ENCODE measurements around the gene SAP130.

DNA sequence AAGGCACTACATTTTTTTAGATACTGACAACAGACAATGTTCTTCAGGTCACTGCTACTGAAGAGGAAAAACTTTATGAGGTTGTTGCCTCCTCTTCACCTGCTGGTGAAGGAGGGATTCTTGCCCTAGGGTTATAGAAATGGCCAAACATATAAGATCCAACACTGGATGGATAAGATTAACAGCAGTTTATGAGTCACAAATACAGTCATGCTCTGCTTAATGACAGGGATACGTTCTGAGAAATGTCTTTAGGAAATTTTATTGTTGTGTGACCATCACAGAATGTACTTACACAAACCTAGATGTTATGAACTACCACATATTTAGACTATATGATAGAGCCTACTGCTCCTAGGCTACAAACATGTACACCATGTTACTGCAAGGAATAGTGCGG is 84.7 kb downstream of the SAP130 start:
- no peak for TF ChIP-seq JUND (IDR thresholded peaks at IDR 0.05)
- TF ChIP-seq, protein P1, sequence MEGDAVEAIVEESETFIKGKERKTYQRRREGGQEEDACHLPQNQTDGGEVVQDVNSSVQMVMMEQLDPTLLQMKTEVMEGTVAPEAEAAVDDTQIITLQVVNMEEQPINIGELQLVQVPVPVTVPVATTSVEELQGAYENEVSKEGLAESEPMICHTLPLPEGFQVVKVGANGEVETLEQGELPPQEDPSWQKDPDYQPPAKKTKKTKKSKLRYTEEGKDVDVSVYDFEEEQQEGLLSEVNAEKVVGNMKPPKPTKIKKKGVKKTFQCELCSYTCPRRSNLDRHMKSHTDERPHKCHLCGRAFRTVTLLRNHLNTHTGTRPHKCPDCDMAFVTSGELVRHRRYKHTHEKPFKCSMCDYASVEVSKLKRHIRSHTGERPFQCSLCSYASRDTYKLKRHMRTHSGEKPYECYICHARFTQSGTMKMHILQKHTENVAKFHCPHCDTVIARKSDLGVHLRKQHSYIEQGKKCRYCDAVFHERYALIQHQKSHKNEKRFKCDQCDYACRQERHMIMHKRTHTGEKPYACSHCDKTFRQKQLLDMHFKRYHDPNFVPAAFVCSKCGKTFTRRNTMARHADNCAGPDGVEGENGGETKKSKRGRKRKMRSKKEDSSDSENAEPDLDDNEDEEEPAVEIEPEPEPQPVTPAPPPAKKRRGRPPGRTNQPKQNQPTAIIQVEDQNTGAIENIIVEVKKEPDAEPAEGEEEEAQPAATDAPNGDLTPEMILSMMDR (IDR thresholded peaks at IDR 0.05; ENCODE audit: low read depth, low read length, missing input control), result no peak
- TF ChIP-seq RAD21 (IDR thresholded peaks at IDR 0.05), result no peak
- TF ChIP-seq, protein P2, sequence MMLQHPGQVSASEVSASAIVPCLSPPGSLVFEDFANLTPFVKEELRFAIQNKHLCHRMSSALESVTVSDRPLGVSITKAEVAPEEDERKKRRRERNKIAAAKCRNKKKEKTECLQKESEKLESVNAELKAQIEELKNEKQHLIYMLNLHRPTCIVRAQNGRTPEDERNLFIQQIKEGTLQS (IDR thresholded peaks at IDR 0.05), result no peak
- TF ChIP-seq, protein P3, sequence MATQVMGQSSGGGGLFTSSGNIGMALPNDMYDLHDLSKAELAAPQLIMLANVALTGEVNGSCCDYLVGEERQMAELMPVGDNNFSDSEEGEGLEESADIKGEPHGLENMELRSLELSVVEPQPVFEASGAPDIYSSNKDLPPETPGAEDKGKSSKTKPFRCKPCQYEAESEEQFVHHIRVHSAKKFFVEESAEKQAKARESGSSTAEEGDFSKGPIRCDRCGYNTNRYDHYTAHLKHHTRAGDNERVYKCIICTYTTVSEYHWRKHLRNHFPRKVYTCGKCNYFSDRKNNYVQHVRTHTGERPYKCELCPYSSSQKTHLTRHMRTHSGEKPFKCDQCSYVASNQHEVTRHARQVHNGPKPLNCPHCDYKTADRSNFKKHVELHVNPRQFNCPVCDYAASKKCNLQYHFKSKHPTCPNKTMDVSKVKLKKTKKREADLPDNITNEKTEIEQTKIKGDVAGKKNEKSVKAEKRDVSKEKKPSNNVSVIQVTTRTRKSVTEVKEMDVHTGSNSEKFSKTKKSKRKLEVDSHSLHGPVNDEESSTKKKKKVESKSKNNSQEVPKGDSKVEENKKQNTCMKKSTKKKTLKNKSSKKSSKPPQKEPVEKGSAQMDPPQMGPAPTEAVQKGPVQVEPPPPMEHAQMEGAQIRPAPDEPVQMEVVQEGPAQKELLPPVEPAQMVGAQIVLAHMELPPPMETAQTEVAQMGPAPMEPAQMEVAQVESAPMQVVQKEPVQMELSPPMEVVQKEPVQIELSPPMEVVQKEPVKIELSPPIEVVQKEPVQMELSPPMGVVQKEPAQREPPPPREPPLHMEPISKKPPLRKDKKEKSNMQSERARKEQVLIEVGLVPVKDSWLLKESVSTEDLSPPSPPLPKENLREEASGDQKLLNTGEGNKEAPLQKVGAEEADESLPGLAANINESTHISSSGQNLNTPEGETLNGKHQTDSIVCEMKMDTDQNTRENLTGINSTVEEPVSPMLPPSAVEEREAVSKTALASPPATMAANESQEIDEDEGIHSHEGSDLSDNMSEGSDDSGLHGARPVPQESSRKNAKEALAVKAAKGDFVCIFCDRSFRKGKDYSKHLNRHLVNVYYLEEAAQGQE (IDR thresholded peaks at IDR 0.05), result no peak
- no peak for TF ChIP-seq YY1 (IDR thresholded peaks at IDR 0.05)
- TF ChIP-seq, protein P4, sequence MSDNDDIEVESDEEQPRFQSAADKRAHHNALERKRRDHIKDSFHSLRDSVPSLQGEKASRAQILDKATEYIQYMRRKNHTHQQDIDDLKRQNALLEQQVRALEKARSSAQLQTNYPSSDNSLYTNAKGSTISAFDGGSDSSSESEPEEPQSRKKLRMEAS (IDR thresholded peaks at IDR 0.05), result no peak
- TF ChIP-seq HNF4G (IDR thresholded peaks at IDR 0.05), result no peak
- TF ChIP-seq, protein P5, sequence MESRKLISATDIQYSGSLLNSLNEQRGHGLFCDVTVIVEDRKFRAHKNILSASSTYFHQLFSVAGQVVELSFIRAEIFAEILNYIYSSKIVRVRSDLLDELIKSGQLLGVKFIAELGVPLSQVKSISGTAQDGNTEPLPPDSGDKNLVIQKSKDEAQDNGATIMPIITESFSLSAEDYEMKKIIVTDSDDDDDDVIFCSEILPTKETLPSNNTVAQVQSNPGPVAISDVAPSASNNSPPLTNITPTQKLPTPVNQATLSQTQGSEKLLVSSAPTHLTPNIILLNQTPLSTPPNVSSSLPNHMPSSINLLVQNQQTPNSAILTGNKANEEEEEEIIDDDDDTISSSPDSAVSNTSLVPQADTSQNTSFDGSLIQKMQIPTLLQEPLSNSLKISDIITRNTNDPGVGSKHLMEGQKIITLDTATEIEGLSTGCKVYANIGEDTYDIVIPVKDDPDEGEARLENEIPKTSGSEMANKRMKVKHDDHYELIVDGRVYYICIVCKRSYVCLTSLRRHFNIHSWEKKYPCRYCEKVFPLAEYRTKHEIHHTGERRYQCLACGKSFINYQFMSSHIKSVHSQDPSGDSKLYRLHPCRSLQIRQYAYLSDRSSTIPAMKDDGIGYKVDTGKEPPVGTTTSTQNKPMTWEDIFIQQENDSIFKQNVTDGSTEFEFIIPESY (IDR thresholded peaks at IDR 0.05), result no peak
- no peak for TF ChIP-seq TAF1 (conservative IDR thresholded peaks at IDR 0.05)
- TF ChIP-seq FOXA2 (IDR thresholded peaks at IDR 0.05), result no peak
- no peak for TF ChIP-seq RXRA (IDR thresholded peaks at IDR 0.05)
- TF ChIP-seq HNF4A (conservative IDR thresholded peaks at IDR 0.05), result no peak
- no peak for TF ChIP-seq FOXA1 (IDR thresholded peaks at IDR 0.05)
